Measurements from ENCODE around the gene ARL15. TPM values are rescaled to one million over a fixed set of nuclear protein-coding genes. Genes with fewer than 3 reads are reported as not detected.

ARL15 gene
- total RNA-seq, 4 donors from 2014 or later = 36.2 to 338 (median 69.0) TPM

DNA sequence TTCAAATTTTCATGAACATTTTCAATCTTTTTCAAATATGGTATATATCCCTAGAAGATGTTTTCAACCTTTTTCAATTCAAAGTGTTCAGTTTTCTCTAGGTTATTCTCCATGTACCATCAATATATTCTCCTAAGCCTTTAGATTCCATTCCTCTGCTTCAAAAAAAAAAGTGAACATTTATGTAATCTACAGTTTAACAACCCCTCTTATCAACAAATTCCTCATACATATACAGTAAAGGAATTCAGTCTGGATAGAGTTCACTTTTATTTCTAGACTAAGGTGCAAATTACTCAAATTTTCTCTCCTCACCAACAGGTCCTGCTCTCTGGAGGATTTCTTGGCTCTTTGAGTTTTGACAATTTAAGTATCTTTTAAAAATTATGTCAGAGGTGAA, 150.0 kb downstream of the ARL15 start:
- Histone ChIP-seq H3K9me3 (no peaks in the 10 kb centered on the region), H3K4me1 (no peaks in the 10 kb centered on the region), H3K27ac (no peak overlapping the region), H3K36me3 (no peaks in the 10 kb centered on the region), H3K27me3 (no peaks in the 10 kb centered on the region), H3K4me3 (no peak overlapping the region)
- no peak for DNase-seq
- intact Hi-C loops (cut with DNase I; ENCODE audit: low total_unique reads) = no loop called here
- TF ChIP-seq, protein P1, sequence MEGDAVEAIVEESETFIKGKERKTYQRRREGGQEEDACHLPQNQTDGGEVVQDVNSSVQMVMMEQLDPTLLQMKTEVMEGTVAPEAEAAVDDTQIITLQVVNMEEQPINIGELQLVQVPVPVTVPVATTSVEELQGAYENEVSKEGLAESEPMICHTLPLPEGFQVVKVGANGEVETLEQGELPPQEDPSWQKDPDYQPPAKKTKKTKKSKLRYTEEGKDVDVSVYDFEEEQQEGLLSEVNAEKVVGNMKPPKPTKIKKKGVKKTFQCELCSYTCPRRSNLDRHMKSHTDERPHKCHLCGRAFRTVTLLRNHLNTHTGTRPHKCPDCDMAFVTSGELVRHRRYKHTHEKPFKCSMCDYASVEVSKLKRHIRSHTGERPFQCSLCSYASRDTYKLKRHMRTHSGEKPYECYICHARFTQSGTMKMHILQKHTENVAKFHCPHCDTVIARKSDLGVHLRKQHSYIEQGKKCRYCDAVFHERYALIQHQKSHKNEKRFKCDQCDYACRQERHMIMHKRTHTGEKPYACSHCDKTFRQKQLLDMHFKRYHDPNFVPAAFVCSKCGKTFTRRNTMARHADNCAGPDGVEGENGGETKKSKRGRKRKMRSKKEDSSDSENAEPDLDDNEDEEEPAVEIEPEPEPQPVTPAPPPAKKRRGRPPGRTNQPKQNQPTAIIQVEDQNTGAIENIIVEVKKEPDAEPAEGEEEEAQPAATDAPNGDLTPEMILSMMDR (IDR thresholded peaks at IDR 0.05) = no peak
- TF ChIP-seq POLR2A (IDR thresholded peaks at IDR 0.05) = no peak

DNA sequence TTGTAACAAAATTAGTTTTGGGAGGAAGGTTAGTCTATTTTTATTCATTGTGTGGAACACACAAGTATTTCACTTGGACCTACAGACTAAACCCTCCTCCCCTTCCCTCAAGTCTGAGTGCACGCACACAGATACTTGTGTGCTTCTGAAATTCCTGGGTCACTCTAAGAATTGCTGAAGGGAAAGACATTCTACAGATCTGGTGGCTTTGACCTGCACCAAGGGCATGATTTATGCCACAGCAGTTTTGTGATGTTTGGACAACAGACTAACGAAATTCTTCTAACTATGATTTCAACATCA, 150.5 kb downstream of the ARL15 start:
- Histone ChIP-seq H3K4me1 (no peaks in the 10 kb centered on the region), H3K36me3 (no peaks in the 10 kb centered on the region), H3K27me3 (no peaks in the 10 kb centered on the region), H3K4me3 (no peak overlapping the region), H3K27ac (no peak overlapping the region), H3K9me3 (no peaks in the 10 kb centered on the region)
- DNase-seq = no peak
- intact Hi-C loops (cut with DNase I; ENCODE audit: low total_unique reads) = no loop called here
- no peak for TF ChIP-seq POLR2A (IDR thresholded peaks at IDR 0.05)
- TF ChIP-seq, protein P1 (IDR thresholded peaks at IDR 0.05) = no peak

DNA sequence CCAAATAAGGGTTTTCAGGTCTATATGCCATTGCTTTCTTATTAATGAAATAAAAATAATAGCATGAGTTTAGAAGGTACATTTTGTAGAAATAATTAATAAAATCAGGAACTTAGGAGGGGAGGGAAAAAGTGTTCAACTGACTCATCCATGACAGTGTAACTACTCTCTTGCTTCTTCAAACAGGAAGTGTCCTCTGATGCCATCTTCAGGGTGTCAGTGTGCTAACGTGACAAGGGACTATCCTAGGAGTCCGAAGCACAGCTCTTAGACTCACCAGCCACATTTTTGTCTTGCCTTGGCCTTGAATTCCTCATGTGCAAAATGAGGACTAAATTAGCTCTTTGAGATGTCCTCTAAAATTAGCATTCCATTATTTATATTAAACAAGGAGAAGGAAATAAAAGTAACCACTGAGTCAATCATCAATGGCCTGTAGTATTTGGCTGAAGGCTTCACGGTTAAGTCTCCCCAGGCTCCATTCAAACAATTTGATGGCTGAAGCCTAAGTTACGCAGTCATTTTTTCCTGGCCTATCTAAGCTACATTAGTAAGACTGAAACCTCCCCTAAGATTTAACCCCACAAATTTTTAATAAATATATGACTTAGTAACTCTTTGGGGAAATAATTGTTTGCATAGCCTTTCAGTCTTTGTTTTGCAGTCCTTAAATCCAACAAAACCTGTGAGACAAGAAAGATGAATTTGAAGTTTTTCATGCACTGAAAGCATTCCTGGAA, 151.1 kb downstream of the ARL15 start:
- intact Hi-C loops (cut with DNase I; ENCODE audit: low total_unique reads) = no loop called here
- Histone ChIP-seq H3K36me3 (no peaks in the 10 kb centered on the region), H3K27me3 (no peaks in the 10 kb centered on the region), H3K4me3 (no peak overlapping the region), H3K27ac (no peak overlapping the region), H3K4me1 (no peaks in the 10 kb centered on the region), H3K9me3 (no peaks in the 10 kb centered on the region)
- TF ChIP-seq POLR2A (IDR thresholded peaks at IDR 0.05) = no peak
- DNase-seq = no peak

DNA sequence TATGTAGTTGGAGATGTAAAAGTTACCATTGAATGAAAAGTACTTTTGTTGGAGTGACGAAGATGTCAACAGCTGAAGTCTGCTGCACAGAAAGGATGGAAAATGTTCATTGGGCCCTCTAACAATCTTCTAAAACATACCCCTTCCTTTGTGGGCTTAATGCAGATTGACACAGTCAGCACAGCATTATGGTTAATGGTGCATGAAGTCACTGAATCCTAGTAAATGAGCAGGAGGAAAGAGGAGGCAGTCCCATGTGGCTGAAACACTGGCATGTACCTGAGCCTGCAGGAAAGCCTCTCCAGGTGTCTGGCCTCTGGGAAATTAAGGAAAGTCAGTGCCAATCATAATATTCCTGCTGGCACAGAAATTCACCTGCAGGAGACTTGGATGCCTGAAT, 153.8 kb downstream of the ARL15 start:
- intact Hi-C loops (cut with DNase I; ENCODE audit: low total_unique reads) = no loop called here
- H3K27me3 ChIP-seq = no peaks in the 10 kb centered on the region
- H3K4me1 ChIP-seq = no peaks in the 10 kb centered on the region
- no peak overlapping the region for H3K4me3 ChIP-seq
- no peak for DNase-seq
- TF ChIP-seq, protein P1 (IDR thresholded peaks at IDR 0.05) = no peak
- no peak for TF ChIP-seq POLR2A (IDR thresholded peaks at IDR 0.05)
- H3K9me3 ChIP-seq = no peaks in the 10 kb centered on the region
- no peaks in the 10 kb centered on the region for H3K36me3 ChIP-seq
- H3K27ac ChIP-seq = no peak overlapping the region

DNA sequence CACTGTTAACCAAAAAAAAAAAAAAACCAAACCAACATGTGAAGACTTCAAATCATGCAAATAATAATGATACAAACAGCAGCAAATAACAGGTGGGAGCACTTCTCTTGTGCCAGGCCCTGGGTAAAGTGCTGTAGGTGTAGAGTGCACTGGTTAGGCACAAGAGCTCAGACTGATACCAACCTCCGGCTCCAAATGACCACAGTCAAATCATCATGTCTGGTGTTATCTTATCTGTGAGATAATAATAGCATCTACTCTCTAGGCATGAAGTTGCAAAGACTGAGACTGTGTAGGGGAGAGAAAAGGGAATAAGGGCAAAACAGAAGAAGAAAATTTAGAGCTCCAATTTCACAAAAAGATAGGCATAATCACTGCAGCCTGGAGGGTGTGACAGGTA, 159.5 kb downstream of the ARL15 start:
- H3K27me3 ChIP-seq = no peaks in the 10 kb centered on the region
- no peak overlapping the region for H3K4me3 ChIP-seq
- no peaks in the 10 kb centered on the region for H3K36me3 ChIP-seq
- H3K9me3 ChIP-seq = no peaks in the 10 kb centered on the region
- H3K4me1 ChIP-seq = no peaks in the 10 kb centered on the region
- H3K27ac ChIP-seq = no peak overlapping the region
- TF ChIP-seq POLR2A (IDR thresholded peaks at IDR 0.05) = no peak
- TF ChIP-seq, protein P1 (IDR thresholded peaks at IDR 0.05) = no peak
- intact Hi-C loops (cut with DNase I; ENCODE audit: low total_unique reads) = no loop called here
- no peak for DNase-seq

DNA sequence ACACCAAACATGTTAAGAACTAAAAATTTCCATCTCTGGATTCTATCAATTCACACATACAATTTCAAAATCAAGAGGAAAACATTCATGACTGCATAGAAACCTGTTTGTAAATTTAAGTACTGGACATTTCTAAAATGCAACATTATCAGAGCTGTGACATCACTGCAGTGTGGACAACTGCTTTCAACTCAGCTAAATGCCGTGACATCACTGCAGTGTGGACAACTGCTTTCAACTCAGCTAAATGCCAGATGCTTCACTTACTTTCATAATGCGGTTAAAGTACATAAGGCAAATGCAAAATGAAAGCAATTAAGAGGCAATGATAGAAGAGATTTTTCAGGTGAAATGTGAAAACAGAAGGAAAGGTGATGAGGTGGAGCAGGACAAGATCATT, 161.5 kb downstream of the ARL15 start:
- TF ChIP-seq POLR2A (IDR thresholded peaks at IDR 0.05) = no peak
- TF ChIP-seq, protein P1 (IDR thresholded peaks at IDR 0.05) = no peak
- Histone ChIP-seq H3K9me3 (no peaks in the 10 kb centered on the region), H3K27ac (no peak overlapping the region), H3K36me3 (no peaks in the 10 kb centered on the region), H3K4me3 (no peak overlapping the region), H3K4me1 (no peaks in the 10 kb centered on the region), H3K27me3 (no peaks in the 10 kb centered on the region)
- no peak for DNase-seq
- intact Hi-C loops (cut with DNase I; ENCODE audit: low total_unique reads) = no loop called here
